ENCODE data around the gene ALDH8A1.

The ALDH8A1 gene

GRCh38 chr6:134950482-134950881, 581 bp upstream of the ALDH8A1 start:
- no peak for DNase-seq

GRCh38 chr6:134948691-134949090, 1.2 kb downstream of the ALDH8A1 start:
- no peak for DNase-seq

- DNase-seq = no peak
Observed at GRCh38 chr6:134948142-134948541, 1.8 kb downstream of the ALDH8A1 start.

DNA sequence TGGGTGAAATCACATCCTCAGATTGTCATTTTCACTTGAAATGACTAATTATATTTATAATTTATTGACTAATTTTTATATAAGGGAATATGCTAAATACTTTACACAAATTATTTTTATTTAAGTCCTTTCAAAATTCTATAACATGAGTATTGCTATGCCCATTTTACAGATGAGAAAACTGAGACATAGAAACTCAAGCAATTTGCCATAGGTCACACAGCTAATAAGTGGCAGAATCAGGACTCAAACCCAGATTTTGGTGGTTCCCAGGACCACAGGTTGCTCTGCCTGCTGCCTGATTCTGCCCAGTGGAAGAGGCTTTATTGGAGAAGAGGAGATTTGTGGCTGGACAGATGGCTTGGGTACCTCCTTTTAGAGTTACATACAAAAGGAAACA, 4.9 kb downstream of the ALDH8A1 start:
- no peak for DNase-seq

DNA sequence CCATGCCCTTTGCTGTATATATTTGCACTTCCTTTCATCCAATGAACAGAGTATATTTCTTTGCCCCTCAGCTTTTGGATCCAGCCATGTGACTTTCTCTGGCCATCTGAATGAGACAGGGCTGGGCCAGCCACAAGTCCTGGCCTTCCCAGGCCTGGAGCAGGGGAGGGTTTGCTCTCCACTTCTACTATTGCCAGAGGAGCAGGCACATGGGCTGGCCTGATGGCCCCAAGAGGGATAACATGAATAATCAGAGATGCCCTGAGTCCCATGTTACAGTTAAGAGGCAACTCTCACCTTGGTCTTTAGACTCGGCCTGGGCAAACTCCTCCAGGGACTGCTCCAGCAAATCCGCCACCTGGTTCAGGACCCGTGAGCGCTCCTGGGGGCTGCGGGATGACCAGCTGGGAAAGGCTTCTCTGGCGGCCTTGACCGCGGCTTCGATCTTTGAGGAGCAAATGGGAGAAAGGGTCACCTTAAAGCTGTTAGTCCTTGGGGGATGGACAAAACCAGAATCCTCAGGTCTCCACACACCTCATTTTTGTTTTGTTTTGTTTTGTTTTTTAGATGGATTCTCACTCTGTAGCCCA, 6.3 kb downstream of the ALDH8A1 start:
- DNase-seq = no peak

DNA sequence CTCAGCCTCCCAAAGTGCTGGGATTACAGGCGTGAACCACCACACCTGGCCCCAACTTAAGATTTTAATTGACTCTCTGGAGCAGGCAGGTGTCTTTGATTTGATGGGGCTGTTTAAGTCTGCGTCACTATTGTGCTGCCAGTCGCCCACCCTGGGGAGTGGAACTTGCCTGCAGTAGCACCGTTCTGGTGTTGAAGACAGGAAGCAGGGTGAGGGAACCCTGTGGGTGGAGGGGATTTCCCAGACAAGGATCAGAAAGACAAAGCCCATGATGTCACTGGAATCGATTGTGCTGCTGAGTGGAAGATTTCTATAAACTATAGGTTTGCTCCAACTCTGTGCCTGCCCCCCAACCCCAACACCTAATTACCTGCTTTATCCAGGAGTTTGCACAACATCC, 11.0 kb downstream of the ALDH8A1 start:
- no peak for DNase-seq

GRCh38 chr6:134937426-134937825, 12.5 kb downstream of the ALDH8A1 start:
- no peak for DNase-seq

- DNase-seq = no peak
Observed at GRCh38 chr6:134936931-134937330, 13.0 kb downstream of the ALDH8A1 start.

DNA sequence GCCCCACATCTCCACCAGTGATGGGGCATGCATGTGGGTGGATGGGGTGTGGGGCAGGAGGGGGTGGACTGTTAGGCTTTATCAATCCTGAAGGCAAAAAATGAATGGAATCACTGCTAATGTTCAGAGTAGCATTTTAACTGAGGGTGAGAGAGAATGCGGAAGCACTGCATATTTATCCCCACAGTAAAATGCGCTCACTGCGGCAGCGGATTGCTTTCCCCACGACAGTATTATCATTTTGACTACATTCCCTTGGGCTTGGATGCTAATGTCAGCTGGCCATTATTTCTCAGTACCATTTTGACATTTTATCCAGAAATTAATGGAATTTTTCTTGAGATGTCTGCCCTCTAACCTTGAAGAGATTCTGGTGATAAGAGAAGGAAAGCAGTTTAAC, 13.4 kb downstream of the ALDH8A1 start:
- no peak for DNase-seq

GRCh38 chr6:134934793-134935485, 15.0 kb downstream of the ALDH8A1 start:
- DNase-seq = no peak

DNA sequence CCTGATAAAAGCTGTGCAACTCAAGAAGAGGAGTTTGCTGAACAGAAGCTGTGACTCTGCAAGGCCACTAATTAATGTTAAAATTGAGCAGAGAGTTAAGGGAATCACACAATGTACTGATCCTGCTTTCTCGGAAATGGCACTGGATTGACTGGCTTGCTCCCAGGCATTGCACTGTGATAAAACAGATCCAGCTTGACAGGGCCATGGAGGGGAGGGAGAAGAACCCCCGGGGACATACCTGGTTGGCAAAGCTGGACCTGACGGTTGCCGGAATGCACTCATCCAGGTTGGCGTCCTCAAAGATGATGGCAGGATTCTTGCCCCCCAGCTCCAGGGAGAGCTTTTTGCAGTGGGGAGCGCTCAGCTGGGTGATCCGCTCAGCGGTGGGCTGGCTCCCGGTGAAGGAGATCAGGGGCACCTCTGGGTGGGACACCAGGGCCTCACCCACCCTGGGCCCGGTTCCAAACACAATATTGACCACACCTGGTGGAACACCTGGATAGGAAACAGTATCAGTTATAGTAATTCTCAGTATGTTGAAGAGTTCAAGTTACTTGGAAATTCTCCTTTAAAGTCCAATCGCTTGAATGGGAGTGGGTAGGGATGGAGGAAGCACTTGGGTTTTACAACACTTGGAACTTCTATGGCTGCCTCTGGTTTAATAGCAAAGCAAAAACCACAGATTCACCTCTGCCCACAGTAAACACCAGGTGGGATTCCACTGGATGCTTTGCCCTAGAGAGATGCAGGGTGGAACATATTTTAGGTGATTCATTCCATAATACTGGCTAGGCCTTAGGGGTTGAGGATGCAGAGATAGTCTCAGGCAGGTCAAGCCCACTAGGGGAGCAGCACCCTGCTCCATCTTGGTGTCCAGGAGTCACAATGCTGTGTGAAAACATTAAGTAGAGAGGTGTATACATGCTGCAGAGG, 17.1 kb downstream of the ALDH8A1 start:
- no peak for DNase-seq

- no peak for DNase-seq
Observed at GRCh38 chr6:134932098-134932497, 17.8 kb downstream of the ALDH8A1 start.

GRCh38 chr6:134930463-134930862, 19.4 kb downstream of the ALDH8A1 start:
- DNase-seq = no peak

- no peak for DNase-seq
Observed at GRCh38 chr6:134928151-134928900, 21.6 kb downstream of the ALDH8A1 start.

DNA sequence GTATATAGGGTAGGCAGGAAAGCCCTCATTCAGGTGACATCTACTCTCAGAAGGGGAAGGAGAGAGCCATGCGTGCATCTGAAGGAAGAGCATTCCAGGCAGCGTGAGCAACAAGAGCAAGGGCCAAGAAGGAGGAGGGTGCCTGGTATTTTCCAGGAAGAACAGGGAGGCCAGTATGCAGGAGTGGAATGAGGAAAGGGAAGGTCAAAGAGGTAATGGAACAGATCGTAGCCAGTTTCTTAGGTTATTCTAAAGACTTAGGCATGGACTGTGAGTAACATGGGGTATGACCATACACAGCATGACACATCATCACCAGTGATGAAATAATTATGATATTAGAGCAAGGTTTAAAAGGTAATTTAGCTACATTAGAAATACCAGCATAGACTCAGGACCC, 24.1 kb downstream of the ALDH8A1 start:
- DNase-seq = no peak

- DNase-seq = no peak
Observed at GRCh38 chr6:134921721-134922261, 28.1 kb downstream of the ALDH8A1 start.

DNA sequence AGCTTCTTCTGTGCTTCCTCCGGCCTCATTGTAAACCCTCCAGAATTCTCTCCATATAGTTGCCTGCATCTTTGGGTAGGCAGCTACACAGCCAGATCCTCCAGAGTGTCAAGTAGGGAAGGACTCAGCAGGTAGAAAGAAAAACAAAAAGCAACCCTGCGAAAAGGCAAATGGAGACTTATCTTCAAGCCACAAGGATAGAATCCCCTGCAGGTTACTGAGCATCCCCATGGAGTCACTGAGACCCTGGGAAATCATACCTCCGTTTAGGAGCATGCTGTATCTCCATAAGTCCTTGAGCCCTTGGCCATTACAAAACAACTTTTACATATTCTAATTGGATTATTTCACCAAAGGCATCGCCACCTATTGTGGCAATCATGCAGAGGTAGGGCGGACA, 28.6 kb downstream of the ALDH8A1 start:
- no peak for DNase-seq

DNA sequence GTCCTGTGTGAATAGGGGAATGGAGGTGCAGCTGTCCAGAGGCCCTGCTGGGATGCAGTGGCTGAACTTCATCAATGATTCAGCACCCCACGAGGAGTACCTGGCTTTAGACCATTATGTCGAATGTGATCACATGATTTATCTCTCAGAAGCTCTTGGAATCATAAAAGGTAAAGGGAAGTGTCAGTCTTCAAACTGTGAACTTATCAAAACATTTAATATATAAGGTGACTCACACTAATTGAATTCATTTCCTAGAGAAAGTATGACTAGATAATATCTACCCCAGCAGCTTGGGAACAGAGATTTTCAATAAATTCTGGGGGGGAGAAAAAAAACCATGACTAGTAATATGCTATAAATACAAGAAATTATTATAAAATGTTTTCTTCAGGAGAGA, 29.5 kb downstream of the ALDH8A1 start:
- no peak for DNase-seq

- DNase-seq = no peak
Observed at GRCh38 chr6:134918418-134918961, 31.4 kb downstream of the ALDH8A1 start.

- no peak for DNase-seq
Observed at GRCh38 chr6:134911547-134911946, 38.4 kb downstream of the ALDH8A1 start.

- no peak for DNase-seq
Observed at GRCh38 chr6:134910593-134910935, 39.3 kb downstream of the ALDH8A1 start.

All from NCI-H1930 (cell line).